ENCODE measurements around the gene DCAF7. TPM values are rescaled to one million over a fixed set of nuclear protein-coding genes. Genes with fewer than 3 reads are reported as not detected.

Gene DCAF7
- total RNA-seq, 1 experiment from 2014 or later: 91.5 TPM

DNA sequence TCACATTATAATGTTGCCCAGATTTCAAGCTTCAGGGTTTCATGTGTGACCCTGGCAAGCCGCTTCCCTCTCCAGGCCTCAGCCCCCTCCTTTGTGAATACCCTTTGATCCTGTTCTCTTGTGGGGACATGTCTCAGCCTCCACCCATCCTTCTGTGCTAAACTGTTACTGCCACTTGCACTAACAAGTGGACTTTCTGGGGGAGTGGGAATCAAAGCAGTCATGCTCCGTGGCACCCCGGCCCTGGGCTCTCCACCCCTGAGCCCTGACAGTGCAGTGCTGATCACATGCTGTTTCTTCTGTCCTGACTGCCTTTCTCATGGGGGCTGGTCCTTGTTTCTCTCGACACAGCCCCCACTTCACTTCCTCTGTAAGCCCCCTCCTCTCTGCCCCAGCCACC, 9.7 kb upstream of the DCAF7 start:
- Mint-ChIP-seq H3K27me3 (ENCODE audit: low read depth) (peaks cover 20% of the 10 kb centered on the region), H3K27ac (no peak overlapping the region), H3K4me1 (peaks cover 17% of the 10 kb centered on the region), H3K36me3 (no peaks in the 10 kb centered on the region), H3K4me3 (no peak overlapping the region), H3K9me3 (no peaks in the 10 kb centered on the region)
- ATAC-seq (no peak), DNase-seq (ENCODE audit: low spot score) (no peak)
- TF ChIP-seq ZNF396 (CRISPR knock-in tag; IDR thresholded peaks at IDR 0.05; ENCODE audit: borderline replicate concordance): no peak
- TF ChIP-seq, protein P1, sequence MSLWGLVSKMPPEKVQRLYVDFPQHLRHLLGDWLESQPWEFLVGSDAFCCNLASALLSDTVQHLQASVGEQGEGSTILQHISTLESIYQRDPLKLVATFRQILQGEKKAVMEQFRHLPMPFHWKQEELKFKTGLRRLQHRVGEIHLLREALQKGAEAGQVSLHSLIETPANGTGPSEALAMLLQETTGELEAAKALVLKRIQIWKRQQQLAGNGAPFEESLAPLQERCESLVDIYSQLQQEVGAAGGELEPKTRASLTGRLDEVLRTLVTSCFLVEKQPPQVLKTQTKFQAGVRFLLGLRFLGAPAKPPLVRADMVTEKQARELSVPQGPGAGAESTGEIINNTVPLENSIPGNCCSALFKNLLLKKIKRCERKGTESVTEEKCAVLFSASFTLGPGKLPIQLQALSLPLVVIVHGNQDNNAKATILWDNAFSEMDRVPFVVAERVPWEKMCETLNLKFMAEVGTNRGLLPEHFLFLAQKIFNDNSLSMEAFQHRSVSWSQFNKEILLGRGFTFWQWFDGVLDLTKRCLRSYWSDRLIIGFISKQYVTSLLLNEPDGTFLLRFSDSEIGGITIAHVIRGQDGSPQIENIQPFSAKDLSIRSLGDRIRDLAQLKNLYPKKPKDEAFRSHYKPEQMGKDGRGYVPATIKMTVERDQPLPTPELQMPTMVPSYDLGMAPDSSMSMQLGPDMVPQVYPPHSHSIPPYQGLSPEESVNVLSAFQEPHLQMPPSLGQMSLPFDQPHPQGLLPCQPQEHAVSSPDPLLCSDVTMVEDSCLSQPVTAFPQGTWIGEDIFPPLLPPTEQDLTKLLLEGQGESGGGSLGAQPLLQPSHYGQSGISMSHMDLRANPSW (CRISPR knock-in tag; conservative IDR thresholded peaks at IDR 0.05; ENCODE audit: low read depth): no peak
- no peak for TF ChIP-seq CREB1 (CRISPR knock-in tag; IDR thresholded peaks at IDR 0.05)
- no peak for TF ChIP-seq RELA (CRISPR knock-in tag; IDR thresholded peaks at IDR 0.05; ENCODE audit: borderline replicate concordance)
- TF ChIP-seq, protein P2, sequence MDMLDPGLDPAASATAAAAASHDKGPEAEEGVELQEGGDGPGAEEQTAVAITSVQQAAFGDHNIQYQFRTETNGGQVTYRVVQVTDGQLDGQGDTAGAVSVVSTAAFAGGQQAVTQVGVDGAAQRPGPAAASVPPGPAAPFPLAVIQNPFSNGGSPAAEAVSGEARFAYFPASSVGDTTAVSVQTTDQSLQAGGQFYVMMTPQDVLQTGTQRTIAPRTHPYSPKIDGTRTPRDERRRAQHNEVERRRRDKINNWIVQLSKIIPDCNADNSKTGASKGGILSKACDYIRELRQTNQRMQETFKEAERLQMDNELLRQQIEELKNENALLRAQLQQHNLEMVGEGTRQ (CRISPR knock-in tag; IDR thresholded peaks at IDR 0.05): no peak
- TF ChIP-seq NR2C2 (CRISPR knock-in tag; IDR thresholded peaks at IDR 0.05): no peak
- TF ChIP-seq ZNF121 (CRISPR knock-in tag; IDR thresholded peaks at IDR 0.05): no peak
- TF ChIP-seq, protein P3, sequence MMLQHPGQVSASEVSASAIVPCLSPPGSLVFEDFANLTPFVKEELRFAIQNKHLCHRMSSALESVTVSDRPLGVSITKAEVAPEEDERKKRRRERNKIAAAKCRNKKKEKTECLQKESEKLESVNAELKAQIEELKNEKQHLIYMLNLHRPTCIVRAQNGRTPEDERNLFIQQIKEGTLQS (CRISPR knock-in tag; conservative IDR thresholded peaks at IDR 0.05): no peak
- TF ChIP-seq SMAD4 (CRISPR knock-in tag; IDR thresholded peaks at IDR 0.05): no peak
- TF ChIP-seq, protein P4, sequence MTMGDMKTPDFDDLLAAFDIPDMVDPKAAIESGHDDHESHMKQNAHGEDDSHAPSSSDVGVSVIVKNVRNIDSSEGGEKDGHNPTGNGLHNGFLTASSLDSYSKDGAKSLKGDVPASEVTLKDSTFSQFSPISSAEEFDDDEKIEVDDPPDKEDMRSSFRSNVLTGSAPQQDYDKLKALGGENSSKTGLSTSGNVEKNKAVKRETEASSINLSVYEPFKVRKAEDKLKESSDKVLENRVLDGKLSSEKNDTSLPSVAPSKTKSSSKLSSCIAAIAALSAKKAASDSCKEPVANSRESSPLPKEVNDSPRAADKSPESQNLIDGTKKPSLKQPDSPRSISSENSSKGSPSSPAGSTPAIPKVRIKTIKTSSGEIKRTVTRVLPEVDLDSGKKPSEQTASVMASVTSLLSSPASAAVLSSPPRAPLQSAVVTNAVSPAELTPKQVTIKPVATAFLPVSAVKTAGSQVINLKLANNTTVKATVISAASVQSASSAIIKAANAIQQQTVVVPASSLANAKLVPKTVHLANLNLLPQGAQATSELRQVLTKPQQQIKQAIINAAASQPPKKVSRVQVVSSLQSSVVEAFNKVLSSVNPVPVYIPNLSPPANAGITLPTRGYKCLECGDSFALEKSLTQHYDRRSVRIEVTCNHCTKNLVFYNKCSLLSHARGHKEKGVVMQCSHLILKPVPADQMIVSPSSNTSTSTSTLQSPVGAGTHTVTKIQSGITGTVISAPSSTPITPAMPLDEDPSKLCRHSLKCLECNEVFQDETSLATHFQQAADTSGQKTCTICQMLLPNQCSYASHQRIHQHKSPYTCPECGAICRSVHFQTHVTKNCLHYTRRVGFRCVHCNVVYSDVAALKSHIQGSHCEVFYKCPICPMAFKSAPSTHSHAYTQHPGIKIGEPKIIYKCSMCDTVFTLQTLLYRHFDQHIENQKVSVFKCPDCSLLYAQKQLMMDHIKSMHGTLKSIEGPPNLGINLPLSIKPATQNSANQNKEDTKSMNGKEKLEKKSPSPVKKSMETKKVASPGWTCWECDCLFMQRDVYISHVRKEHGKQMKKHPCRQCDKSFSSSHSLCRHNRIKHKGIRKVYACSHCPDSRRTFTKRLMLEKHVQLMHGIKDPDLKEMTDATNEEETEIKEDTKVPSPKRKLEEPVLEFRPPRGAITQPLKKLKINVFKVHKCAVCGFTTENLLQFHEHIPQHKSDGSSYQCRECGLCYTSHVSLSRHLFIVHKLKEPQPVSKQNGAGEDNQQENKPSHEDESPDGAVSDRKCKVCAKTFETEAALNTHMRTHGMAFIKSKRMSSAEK (CRISPR knock-in tag; IDR thresholded peaks at IDR 0.05; ENCODE audit: borderline replicate concordance): no peak
- TF ChIP-seq GTF2I (CRISPR knock-in tag; conservative IDR thresholded peaks at IDR 0.05): no peak
- TF ChIP-seq, protein P5, sequence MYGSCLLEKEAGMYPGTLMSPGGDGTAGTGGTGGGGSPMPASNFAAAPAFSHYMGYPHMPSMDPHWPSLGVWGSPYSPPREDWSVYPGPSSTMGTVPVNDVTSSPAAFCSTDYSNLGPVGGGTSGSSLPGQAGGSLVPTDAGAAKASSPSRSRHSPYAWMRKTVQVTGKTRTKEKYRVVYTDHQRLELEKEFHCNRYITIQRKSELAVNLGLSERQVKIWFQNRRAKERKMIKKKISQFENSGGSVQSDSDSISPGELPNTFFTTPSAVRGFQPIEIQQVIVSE (CRISPR knock-in tag; IDR thresholded peaks at IDR 0.05; ENCODE audit: borderline replicate concordance): no peak
- no peak for TF ChIP-seq ZNF138 (CRISPR knock-in tag; conservative IDR thresholded peaks at IDR 0.05)
- TF ChIP-seq CREM (CRISPR knock-in tag; IDR thresholded peaks at IDR 0.05): no peak
- no peak for TF ChIP-seq FOXJ3 (CRISPR knock-in tag; IDR thresholded peaks at IDR 0.05; ENCODE audit: borderline replicate concordance)
- POLR2A ChIA-PET: no interaction called here
- CTCF ChIA-PET: no interaction called here

DNA sequence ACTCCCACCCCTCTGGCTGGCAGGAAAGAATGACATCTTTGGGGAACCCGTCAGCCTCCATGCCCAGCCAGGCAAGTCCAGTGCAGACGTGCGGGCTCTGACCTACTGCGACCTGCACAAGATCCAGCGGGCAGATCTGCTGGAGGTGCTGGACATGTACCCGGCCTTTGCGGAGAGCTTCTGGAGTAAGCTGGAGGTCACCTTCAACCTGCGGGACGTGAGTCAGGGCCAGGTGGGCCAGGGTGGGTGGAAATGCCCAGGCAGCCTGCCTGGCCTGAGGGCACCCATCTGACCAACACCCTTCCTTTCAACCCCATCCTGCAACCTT, 8.1 kb upstream of the DCAF7 start:
- peaks cover 17% of the 10 kb centered on the region for H3K4me1 Mint-ChIP-seq
- no peaks in the 10 kb centered on the region for H3K36me3 Mint-ChIP-seq
- TF ChIP-seq ZNF423 (CRISPR knock-in tag; IDR thresholded peaks at IDR 0.05) (no peak), OVOL2 (CRISPR knock-in tag; IDR thresholded peaks at IDR 0.05; ENCODE audit: borderline replicate concordance) (no peak), SMAD3 (CRISPR knock-in tag; IDR thresholded peaks at IDR 0.05; ENCODE audit: borderline replicate concordance) (no peak)
- no peak overlapping the region for H3K27ac Mint-ChIP-seq
- peaks cover 18% of the 10 kb centered on the region for H3K27me3 Mint-ChIP-seq (ENCODE audit: low read depth)
- ChIA-PET POLR2A (no interaction called here), CTCF (interaction anchor here (0.6 to 1.3 kb wide), 3 partner anchors 10 to 1558 kb away, joined by 3 to 4 read pairs (median 3); no protein-coding TSS in a partner anchor)
- no peak overlapping the region for H3K4me3 Mint-ChIP-seq
- no peak for ATAC-seq
- no peak for DNase-seq (ENCODE audit: low spot score)
- no peaks in the 10 kb centered on the region for H3K9me3 Mint-ChIP-seq

All from WTC11 (cell line).